SHP77 treated with DMSO at 0.1 percent for 48 hours (cell line): ENCODE data around the gene LSAMP.
"Not testable (repeated sequence)": the region's sequence is repeated elsewhere in the genome, so short reads cannot be mapped to it uniquely, and the experiment has no call there.

Source experiments
- DNase-seq: peaks from one replicate; lab custom pipeline; 2025; lab: John Stamatoyannopoulos, UW

LSAMP gene

DNA sequence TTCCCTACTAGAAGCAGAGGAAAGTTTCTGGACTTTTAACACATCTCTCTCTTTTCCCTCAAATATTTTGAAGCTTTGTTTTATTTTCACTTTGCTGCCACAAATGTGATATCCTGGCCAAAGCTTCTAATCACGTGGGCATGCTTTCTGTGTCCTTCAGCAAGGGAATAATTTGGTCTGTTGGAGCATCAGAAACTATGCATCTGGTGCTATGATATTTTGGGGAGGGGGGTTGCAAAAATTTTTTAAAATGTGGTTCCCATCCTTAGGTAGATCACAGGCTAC lies 567.7 kb downstream of the LSAMP start:
- DNase-seq = no peak

- DNase-seq = peak; percentile 55
Measured at GRCh38 chr3:115876876-115877614, 568.2 kb downstream of the LSAMP start.

DNA sequence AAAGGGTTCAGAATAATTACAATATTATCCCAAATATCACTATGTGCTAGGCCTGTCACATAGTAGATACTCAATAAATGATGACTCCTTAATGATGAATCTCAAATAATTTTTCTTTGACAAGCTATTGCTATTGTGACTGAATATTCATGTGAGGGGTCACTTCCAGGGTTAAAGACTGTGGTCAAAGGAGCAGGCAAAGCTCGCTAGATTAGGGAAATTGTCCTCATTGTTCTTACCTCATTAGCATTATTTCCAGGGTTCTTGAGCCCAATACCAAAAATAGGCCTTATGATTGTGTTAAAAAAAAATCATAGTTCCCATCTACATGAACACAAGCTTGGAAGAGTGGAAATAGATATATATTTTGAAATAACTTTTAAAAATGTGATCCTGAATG lies 569.8 kb downstream of the LSAMP start:
- no peak for DNase-seq

- no peak for DNase-seq
Measured at GRCh38 chr3:115871735-115872134, 573.6 kb downstream of the LSAMP start.

DNA sequence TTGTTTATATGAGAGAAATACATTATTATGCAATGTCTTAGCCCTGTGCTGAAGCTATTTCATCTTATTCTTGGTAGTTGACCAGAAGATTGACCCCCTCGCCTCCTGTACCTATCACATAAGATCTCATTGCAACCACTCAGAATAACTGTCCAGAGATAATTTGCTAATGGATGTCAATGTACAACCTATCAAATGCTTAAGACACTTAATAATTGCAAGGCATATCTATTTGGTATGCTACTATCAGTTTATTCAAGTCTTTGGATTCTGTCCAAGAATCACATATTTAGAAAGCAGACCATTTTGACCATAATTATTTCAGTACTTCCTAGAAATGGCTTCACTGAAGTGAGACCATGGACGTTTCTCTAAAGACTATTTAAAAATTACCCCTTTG lies 580.4 kb downstream of the LSAMP start:
- DNase-seq = no peak

GRCh38 chr3:115862849-115863248 lies 582.4 kb downstream of the LSAMP start:
- DNase-seq = no peak

DNA sequence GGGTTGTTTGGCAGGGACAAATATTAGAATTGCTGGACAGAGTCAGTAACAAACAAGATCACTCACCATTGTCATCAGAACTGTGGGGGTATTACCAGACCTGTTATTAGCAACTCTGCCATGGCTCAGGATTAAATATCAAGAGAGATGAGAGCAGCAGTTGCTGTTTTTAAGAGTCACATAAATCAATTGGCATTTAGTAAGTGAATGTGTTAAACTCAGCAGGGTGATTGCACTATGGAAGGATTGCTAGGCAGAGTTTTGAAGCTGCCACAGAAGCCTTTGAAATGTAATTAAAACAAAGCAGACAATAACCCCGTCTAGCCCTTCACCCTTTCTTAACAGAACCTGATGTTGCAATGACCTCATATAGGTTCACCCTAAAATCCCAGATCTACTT lies 583.2 kb downstream of the LSAMP start:
- DNase-seq = no peak

DNA sequence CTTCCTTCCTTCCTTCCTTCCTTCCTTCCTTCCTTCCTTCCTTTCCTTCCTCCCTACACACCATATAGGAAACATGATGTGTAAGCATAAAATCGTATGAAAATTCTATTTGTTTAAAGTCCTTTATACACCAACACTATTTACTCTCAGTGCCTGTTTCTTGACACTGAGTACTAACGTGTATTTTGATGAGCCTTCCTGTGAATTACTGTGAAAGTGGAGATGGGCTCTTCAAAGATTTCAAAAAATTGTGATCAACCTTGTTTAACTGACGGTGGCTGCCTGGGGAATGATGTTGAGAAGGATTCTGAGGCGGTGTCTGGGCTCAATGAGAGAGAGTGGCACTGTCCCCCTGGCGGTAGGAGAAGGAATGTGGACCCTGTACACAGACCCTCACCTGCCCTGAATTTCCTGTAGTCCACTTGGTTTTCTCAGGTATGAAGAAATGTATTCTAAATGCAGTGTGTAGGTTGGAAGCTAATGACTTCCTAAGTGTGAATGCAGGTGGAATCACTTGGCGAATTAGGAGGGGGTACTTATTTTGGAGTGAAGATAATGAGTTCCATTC lies 584.0 kb downstream of the LSAMP start:
- DNase-seq = no peak

- no peak for DNase-seq
Measured at GRCh38 chr3:115860766-115861165, 584.5 kb downstream of the LSAMP start.

- no peak for DNase-seq
Measured at GRCh38 chr3:115859002-115859807, 586.1 kb downstream of the LSAMP start.

GRCh38 chr3:115857518-115858136 lies 587.7 kb downstream of the LSAMP start:
- no peak for DNase-seq

DNA sequence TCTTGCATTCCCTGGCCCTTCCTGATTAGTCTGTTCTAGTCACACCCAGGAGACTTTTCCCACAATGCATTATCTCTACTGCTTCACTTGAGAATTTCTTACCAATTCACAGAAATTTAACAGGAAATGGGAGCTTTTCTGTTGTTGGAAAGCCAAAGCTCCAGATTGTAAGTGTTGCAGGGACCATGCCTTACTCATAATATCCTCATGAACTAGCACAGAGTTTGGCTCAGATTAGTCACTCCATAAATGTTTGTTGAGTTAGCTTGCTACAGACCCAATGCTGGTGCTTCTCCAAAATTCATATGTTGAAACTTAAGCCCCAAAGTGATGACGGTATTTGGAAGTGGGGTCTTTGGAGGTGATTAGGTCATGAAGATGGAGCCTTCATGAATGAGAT lies 589.4 kb downstream of the LSAMP start:
- no peak for DNase-seq

DNA sequence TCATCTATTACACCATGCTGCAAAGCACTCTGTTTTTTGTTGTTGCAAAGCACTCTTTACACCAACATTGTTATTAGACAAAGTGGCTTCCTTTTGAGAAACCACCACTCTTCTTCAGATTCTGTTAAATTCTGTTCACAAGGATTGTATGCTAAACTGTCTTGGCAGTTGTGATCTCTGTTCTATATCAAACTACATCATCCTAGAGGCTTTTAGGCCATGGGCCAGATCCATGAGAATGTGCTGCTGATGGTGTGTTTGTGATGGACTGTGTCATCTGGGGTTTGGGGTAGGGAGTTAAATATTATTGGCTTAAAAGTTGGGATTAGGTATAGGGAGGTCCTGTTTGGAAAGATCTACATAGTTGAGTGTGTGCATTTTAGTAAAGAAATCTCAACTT lies 592.2 kb downstream of the LSAMP start:
- DNase-seq = no peak

DNA sequence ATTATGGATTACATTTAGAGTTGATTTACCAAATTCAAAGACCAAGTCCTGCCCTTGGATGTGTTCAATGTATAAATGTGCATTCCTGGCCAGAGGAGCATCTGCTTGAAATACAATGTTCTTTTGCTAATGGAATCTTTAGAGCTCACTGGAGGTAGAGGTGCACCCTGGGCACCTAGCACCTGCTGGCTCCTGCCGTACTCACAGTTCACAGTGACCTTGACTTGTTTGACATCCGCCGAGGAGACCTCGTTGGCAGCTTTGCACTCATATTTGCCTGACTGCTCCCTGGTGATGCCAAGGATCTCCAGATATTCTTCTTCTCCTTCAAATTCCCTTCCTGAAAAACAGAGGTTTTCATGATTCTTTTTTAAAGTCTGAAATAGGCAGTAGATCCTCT lies 593.0 kb downstream of the LSAMP start:
- DNase-seq = no peak

DNA sequence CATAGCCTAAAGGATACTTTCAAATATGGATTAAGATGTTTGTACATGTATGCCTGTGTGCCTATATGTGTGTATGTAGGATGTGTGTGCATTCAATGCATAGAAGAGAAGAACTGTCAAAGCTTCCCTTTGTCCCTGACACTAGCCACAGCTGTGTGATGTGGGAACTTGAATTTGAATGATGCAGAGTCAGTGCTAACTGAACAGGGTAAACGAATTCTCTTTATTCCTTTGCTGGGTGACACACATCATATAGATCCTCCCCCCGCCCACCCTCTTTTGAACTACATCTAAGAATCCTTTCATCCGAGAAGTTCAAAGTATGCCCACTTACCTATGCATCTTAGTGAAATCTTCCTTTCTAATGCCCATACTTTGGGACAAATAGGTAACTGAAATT lies 593.7 kb downstream of the LSAMP start:
- DNase-seq = no peak

DNA sequence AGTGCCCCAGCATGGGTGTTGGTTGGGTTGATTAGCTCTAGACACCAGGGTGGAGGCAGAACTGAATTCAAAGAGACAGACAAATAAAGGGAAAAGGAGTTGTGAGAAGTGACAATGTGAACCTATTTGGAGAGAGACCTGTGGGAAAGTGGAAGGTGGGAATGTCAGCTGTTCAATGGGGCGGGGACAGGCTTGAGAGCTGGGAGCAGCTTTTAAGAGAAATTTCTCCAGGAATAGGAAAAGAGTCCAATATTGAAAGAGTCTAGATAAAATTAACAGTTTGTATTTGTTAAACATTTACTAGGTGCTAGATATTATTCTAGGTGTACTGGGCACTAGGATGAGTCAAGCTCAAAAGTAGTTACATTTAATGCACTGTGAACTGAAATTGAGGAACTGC lies 596.6 kb downstream of the LSAMP start:
- DNase-seq = no peak

GRCh38 chr3:115845986-115846385 lies 599.3 kb downstream of the LSAMP start:
- no peak for DNase-seq

DNA sequence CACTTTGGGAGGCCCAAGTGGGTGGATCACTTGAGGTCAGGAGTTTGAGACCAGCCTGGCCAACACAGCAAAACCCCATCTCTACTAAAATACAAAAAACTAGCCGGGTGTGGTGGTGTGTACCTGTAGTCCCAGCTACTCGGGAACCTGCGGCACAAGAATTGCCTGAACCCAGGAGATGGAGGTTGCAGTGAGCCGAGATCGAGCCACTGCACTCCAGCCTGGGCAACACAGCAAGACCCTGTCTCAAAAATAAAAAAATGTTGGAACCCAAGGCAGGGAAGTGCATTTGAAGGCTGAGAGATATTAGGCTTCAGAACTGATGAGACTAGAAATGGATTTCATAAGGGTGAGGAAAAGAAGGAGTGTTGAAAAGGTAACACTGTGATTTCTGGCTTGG lies 600.6 kb downstream of the LSAMP start:
- DNase-seq = not testable (repeated sequence)

DNA sequence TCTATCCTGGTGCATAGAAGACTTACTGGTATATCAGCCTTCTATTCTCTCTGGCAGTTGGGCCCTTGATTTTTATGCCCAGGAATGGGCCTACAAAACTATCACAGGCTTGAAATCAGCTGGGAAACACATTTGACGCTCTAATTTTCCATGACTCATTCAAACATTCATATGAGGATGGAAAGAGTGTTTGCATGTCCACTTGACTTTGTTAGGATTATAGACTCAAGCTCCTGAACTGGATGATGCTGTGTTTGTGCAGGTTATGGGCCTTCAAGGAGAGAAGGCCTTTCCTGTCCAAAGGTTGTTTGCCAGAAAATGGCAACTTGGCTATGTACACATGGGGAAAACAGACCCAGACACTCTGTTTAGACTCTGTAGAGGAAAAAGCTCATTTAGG lies 602.1 kb downstream of the LSAMP start:
- peak; percentile 97 for DNase-seq

GRCh38 chr3:115839246-115839645 lies 606.0 kb downstream of the LSAMP start:
- no peak for DNase-seq

GRCh38 chr3:115838786-115839185 lies 606.5 kb downstream of the LSAMP start:
- DNase-seq = no peak

- no peak for DNase-seq
Measured at GRCh38 chr3:115836944-115837343, 608.3 kb downstream of the LSAMP start.

DNA sequence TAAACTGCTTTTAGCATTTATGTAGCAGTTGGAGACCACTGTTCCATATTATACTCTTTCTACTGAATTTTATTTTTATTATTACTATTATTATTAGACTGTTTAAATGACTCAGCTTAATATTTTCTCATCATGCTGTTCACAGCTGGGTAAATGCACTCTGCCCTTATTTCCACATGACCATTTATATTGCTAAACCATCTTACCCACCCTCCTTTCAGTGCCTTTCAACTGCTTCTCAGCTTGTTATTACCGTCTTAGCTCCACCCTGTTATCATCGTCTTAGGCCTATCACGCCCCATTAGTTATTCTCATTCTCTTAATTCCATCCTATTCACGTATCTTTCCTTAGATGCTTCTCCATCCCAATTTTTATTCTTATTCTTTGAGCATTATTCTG lies 609.3 kb downstream of the LSAMP start:
- DNase-seq = no peak
